ENCODE measurements around the gene IL4R. TPM values are rescaled to one million over a fixed set of nuclear protein-coding genes. Genes with fewer than 3 reads are reported as not detected.

Gene IL4R
- total RNA-seq, 1 experiment from 2014 or later = 25.1 TPM

- intact Hi-C loops (cut with micrococcal nuclease) = loop anchor here (5.0 to 10.0 kb wide), 2 partner anchors 51 kb away; partner anchors contain the start of gene NSMCE1
- peaks cover 7% of the 10 kb centered on the region for H3F3A ChIP-seq (ENCODE audit: low read length, unreplicated experiment)
- no peaks in the 10 kb centered on the region for H3K36me3 ChIP-seq (ENCODE audit: low read depth, low read length)
- H2AFZ ChIP-seq (ENCODE audit: low read length) = no peak overlapping the region
- no peaks in the 10 kb centered on the region for H3K9me2 ChIP-seq (replicated peaks; ENCODE audit: low read length)
- 0 out of 2 replicates have a peak overlapping the region, but pooled peaks have one; percentile 26 for H3K4me3 ChIP-seq (ENCODE audit: low read length)
- peak overlapping the region; percentile 28 for H3K9ac ChIP-seq (ENCODE audit: low read length)
- no TSS peak for BruUV-seq (replicated peaks)
- no peaks in the 10 kb centered on the region for H3K27me3 ChIP-seq (ENCODE audit: low read length)
- H3K79me2 ChIP-seq (ENCODE audit: low read length) = peaks cover 69% of the 10 kb centered on the region
- H3K27ac ChIP-seq (ENCODE audit: low read length) = peak overlapping the region; percentile 98
- peak overlapping the region; percentile 94 for H3K4me2 ChIP-seq (ENCODE audit: low read length)
- ChIA-PET CTCF (no interaction called here), POLR2A (ENCODE audit: unreplicated experiment) (no interaction called here)
- no peaks in the 10 kb centered on the region for H3K9me3 ChIP-seq (ENCODE audit: low read length)
- H4K20me1 ChIP-seq (ENCODE audit: low read length) = no peaks in the 10 kb centered on the region
- TF ChIP-seq EZH2 (IDR thresholded peaks at IDR 0.05; ENCODE audit: low read length, unreplicated experiment) = no peak
- TF ChIP-seq CTCF (conservative IDR thresholded peaks at IDR 0.05; ENCODE audit: low read depth, low read length) = no peak
- TF ChIP-seq EZH2phosphoT487 (IDR thresholded peaks at IDR 0.05; ENCODE audit: borderline replicate concordance, low read length) = no peak
- DNase-seq (no peak), ATAC-seq (no peak)
- H3K4me1 ChIP-seq (ENCODE audit: insufficient read depth, low read length) = peaks cover 46% of the 10 kb centered on the region
Observed at GRCh38 chr16:27316038-27316680, 2.4 kb downstream of the IL4R start.

- Histone ChIP-seq H2AFZ (ENCODE audit: low read length) (no peak overlapping the region), H3K9me2 (replicated peaks; ENCODE audit: low read length) (no peaks in the 10 kb centered on the region), H3K4me2 (ENCODE audit: low read length) (no peak overlapping the region; the same call in 1 of the 2 replicates), H3K9ac (ENCODE audit: low read length) (no peak overlapping the region), H3K4me3 (ENCODE audit: low read length) (no peak overlapping the region), H3K36me3 (ENCODE audit: low read depth, low read length) (no peaks in the 10 kb centered on the region), H3K79me2 (ENCODE audit: low read length) (peaks cover 81% of the 10 kb centered on the region), H3K27ac (ENCODE audit: low read length) (no peak overlapping the region), H3K9me3 (ENCODE audit: low read length) (no peaks in the 10 kb centered on the region), H3F3A (ENCODE audit: low read length, unreplicated experiment) (peaks cover 7% of the 10 kb centered on the region), H4K20me1 (ENCODE audit: low read length) (no peaks in the 10 kb centered on the region), H3K27me3 (ENCODE audit: low read length) (no peaks in the 10 kb centered on the region), H3K4me1 (ENCODE audit: insufficient read depth, low read length) (peaks cover 57% of the 10 kb centered on the region)
- DNase-seq (no peak), ATAC-seq (no peak)
- ChIA-PET POLR2A (ENCODE audit: unreplicated experiment) (no interaction called here), CTCF (no interaction called here)
- no TSS peak for BruUV-seq (replicated peaks)
- no peak for TF ChIP-seq EZH2phosphoT487 (IDR thresholded peaks at IDR 0.05; ENCODE audit: borderline replicate concordance, low read length)
- TF ChIP-seq CTCF (conservative IDR thresholded peaks at IDR 0.05; ENCODE audit: low read depth, low read length) = no peak
- no peak for TF ChIP-seq EZH2 (IDR thresholded peaks at IDR 0.05; ENCODE audit: low read length, unreplicated experiment)
- intact Hi-C loops (cut with micrococcal nuclease) = loop anchor here (5.0 to 10.0 kb wide), 2 partner anchors 50 to 53 kb away; partner anchors contain the start of gene NSMCE1
Observed at GRCh38 chr16:27317320-27317719, 3.5 kb downstream of the IL4R start.

GRCh38 chr16:27317738-27318391, 4.1 kb downstream of the IL4R start:
- no peaks in the 10 kb centered on the region for H4K20me1 ChIP-seq (ENCODE audit: low read length)
- no peak overlapping the region for H3K9ac ChIP-seq (ENCODE audit: low read length)
- DNase-seq (no peak), ATAC-seq (no peak)
- no TSS peak for BruUV-seq (replicated peaks)
- H3K9me2 ChIP-seq (replicated peaks; ENCODE audit: low read length) = no peaks in the 10 kb centered on the region
- H3K4me3 ChIP-seq (ENCODE audit: low read length) = no peak overlapping the region
- H3K27me3 ChIP-seq (ENCODE audit: low read length) = no peaks in the 10 kb centered on the region
- peaks cover 63% of the 10 kb centered on the region for H3K4me1 ChIP-seq (ENCODE audit: insufficient read depth, low read length)
- H3K27ac ChIP-seq (ENCODE audit: low read length) = no peak overlapping the region
- no peak overlapping the region for H2AFZ ChIP-seq (ENCODE audit: low read length)
- TF ChIP-seq EZH2phosphoT487 (IDR thresholded peaks at IDR 0.05; ENCODE audit: borderline replicate concordance, low read length) = no peak
- no peak for TF ChIP-seq CTCF (conservative IDR thresholded peaks at IDR 0.05; ENCODE audit: low read depth, low read length)
- TF ChIP-seq EZH2 (IDR thresholded peaks at IDR 0.05; ENCODE audit: low read length, unreplicated experiment) = no peak
- H3K9me3 ChIP-seq (ENCODE audit: low read length) = no peaks in the 10 kb centered on the region
- ChIA-PET POLR2A (ENCODE audit: unreplicated experiment) (no interaction called here), CTCF (no interaction called here)
- H3F3A ChIP-seq (ENCODE audit: low read length, unreplicated experiment) = peaks cover 7% of the 10 kb centered on the region
- peaks cover 86% of the 10 kb centered on the region for H3K79me2 ChIP-seq (ENCODE audit: low read length)
- H3K4me2 ChIP-seq (ENCODE audit: low read length) = no peak overlapping the region
- intact Hi-C loops (cut with micrococcal nuclease) = loop anchor here (5.0 to 10.0 kb wide), 2 partner anchors 49 to 53 kb away; partner anchors contain the start of gene NSMCE1
- H3K36me3 ChIP-seq (ENCODE audit: low read depth, low read length) = no peaks in the 10 kb centered on the region

Data from PC-3 (cell line).